Stomach (tissue), 4 donors: ENCODE measurements around the gene LVRN.

Experiments
- POLR2AphosphoS5 ChIP-seq, 3 donors: sonication (generic); formaldehyde crosslinking; IDR thresholded peaks; one replicate each; pipeline ENCODE4 v1.6.1; 2016; ENCODE audit warnings: antibody characterized with exemption in 3 of 3
- TF ChIP-seq, protein P1 (sequence below), 7 experiments: fragments of 450-650 bp in 4 of 7; fragments of 200-600 bp in 3 of 7; sonication (generic) in 3 of 7; IDR thresholded peaks; one replicate each; pipeline ENCODE4 v1.5.1; 2016 to 2019; ENCODE audit warnings: antibody characterized with exemption in 7 of 7, control low read depth in 2 of 7, mild to moderate bottlenecking in 1 of 7

DNA sequence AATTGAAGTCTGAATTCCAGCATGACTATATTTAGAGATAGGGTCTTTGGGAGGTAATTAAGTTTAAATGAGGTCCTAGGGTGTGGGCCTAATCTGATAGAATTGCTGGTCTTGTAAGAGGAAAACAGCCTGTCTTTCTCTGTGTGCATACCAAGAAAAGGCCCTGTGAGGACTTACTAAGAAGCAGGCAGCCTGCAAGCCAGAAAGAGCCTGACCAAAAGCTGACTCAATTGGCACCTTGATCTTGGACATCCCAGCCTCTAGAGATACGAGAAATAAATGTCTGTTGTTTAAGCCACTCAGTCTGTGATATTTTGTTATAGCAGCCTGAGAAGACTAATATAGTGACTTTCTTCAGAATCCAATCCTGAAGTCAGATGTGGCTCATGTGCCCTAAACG lies 84.5 kb downstream of the LVRN start:
- TF ChIP-seq, protein P1, sequence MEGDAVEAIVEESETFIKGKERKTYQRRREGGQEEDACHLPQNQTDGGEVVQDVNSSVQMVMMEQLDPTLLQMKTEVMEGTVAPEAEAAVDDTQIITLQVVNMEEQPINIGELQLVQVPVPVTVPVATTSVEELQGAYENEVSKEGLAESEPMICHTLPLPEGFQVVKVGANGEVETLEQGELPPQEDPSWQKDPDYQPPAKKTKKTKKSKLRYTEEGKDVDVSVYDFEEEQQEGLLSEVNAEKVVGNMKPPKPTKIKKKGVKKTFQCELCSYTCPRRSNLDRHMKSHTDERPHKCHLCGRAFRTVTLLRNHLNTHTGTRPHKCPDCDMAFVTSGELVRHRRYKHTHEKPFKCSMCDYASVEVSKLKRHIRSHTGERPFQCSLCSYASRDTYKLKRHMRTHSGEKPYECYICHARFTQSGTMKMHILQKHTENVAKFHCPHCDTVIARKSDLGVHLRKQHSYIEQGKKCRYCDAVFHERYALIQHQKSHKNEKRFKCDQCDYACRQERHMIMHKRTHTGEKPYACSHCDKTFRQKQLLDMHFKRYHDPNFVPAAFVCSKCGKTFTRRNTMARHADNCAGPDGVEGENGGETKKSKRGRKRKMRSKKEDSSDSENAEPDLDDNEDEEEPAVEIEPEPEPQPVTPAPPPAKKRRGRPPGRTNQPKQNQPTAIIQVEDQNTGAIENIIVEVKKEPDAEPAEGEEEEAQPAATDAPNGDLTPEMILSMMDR (IDR thresholded peaks at IDR 0.05), result no peak
- no peak for TF ChIP-seq POLR2AphosphoS5 (IDR thresholded peaks at IDR 0.05)
